Measurements from ENCODE around the gene SPTBN4.
"Not testable (repeated sequence)": the region's sequence is repeated elsewhere in the genome, so short reads cannot be mapped to it uniquely, and the experiment has no call there.

The SPTBN4 gene

GRCh38 chr19:40464059-40465024, 2.5 kb upstream of the SPTBN4 start:
- peak; percentile 93 for DNase-seq (ENCODE audit: low read depth, low spot score)

- DNase-seq (ENCODE audit: low read depth, low spot score), result peak; percentile 73
Measured at GRCh38 chr19:40465025-40465556, 1.7 kb upstream of the SPTBN4 start.

- DNase-seq (ENCODE audit: low read depth, low spot score), result peak; percentile 100
Measured at GRCh38 chr19:40465557-40466218, 1.1 kb upstream of the SPTBN4 start, which contains the start of gene BLVRB. Gene BLVRB (minus strand): TSS chr19:40465745. CDS start chr19:40465688, 57 bp downstream.

GRCh38 chr19:40466219-40466984, 399 bp upstream of the SPTBN4 start:
- DNase-seq (ENCODE audit: low read depth, low spot score), result peak; percentile 25

- DNase-seq (ENCODE audit: low read depth, low spot score), result no peak
Measured at GRCh38 chr19:40469011-40469410, 2.2 kb downstream of the SPTBN4 start.

- no peak for DNase-seq (ENCODE audit: low read depth, low spot score)
Measured at GRCh38 chr19:40471111-40471510, 4.3 kb downstream of the SPTBN4 start.

GRCh38 chr19:40472516-40472915, 5.7 kb downstream of the SPTBN4 start:
- no peak for DNase-seq (ENCODE audit: low read depth, low spot score)

GRCh38 chr19:40474737-40475136, 7.9 kb downstream of the SPTBN4 start:
- DNase-seq (ENCODE audit: low read depth, low spot score), result no peak

- not testable (repeated sequence) for DNase-seq (ENCODE audit: low read depth, low spot score)
Measured at GRCh38 chr19:40475878-40476644, 9.3 kb downstream of the SPTBN4 start.

- DNase-seq (ENCODE audit: low read depth, low spot score), result no peak
Measured at GRCh38 chr19:40486017-40486416, 19.2 kb downstream of the SPTBN4 start.

GRCh38 chr19:40489882-40490230, 23.1 kb downstream of the SPTBN4 start:
- no peak for DNase-seq (ENCODE audit: low read depth, low spot score)

GRCh38 chr19:40492274-40492673, 25.5 kb downstream of the SPTBN4 start:
- DNase-seq (ENCODE audit: low read depth, low spot score), result no peak

GRCh38 chr19:40493778-40494177, 27.0 kb downstream of the SPTBN4 start:
- DNase-seq (ENCODE audit: low read depth, low spot score), result no peak

- no peak for DNase-seq (ENCODE audit: low read depth, low spot score)
Measured at GRCh38 chr19:40494191-40494838, 27.5 kb downstream of the SPTBN4 start.

- DNase-seq (ENCODE audit: low read depth, low spot score), result no peak
Measured at GRCh38 chr19:40497214-40497613, 30.4 kb downstream of the SPTBN4 start.

GRCh38 chr19:40499320-40499719, 32.5 kb downstream of the SPTBN4 start:
- no peak for DNase-seq (ENCODE audit: low read depth, low spot score)

GRCh38 chr19:40500678-40501530, 34.1 kb downstream of the SPTBN4 start:
- not testable (repeated sequence) for DNase-seq (ENCODE audit: low read depth, low spot score)

GRCh38 chr19:40501599-40501998, 34.8 kb downstream of the SPTBN4 start:
- no peak for DNase-seq (ENCODE audit: low read depth, low spot score)

- no peak for DNase-seq (ENCODE audit: low read depth, low spot score)
Measured at GRCh38 chr19:40502081-40502480, 35.3 kb downstream of the SPTBN4 start.
